Measurements from ENCODE around the gene IDI2. TPM values are rescaled to one million over a fixed set of nuclear protein-coding genes. Genes with fewer than 3 reads are reported as not detected.

The IDI2 gene
- total and polyA plus RNA-seq, 2 experiments from 2014 or later, result 0.29 to 0.33 TPM

GRCh38 chr10:1063232-1063865, 37.7 kb upstream of the IDI2 start:
- Histone ChIP-seq H2AFZ (no peak overlapping the region), H3K79me2 (peaks cover 47% of the 10 kb centered on the region), H3K9me3 (ENCODE audit: low read depth) (no peaks in the 10 kb centered on the region), H3K27ac (no peak overlapping the region), H3K36me3 (replicated peaks; ENCODE audit: insufficient read depth, low read depth) (no peaks in the 10 kb centered on the region), H3K4me2 (no peak overlapping the region), H3K4me1 (ENCODE audit: insufficient read depth) (no peaks in the 10 kb centered on the region), H3K27me3 (no peaks in the 10 kb centered on the region), H3K9me2 (replicated peaks; ENCODE audit: insufficient read depth) (no peaks in the 10 kb centered on the region), H3K4me3 (no peak overlapping the region), H4K20me1 (ENCODE audit: insufficient read depth, poor library complexity, severe bottlenecking) (no peaks in the 10 kb centered on the region)
- DNase-seq (ENCODE audit: low spot score), result no peak
- TF ChIP-seq EZH2 (IDR thresholded peaks at IDR 0.05; ENCODE audit: borderline replicate concordance) (no peak), EZH2phosphoT487 (IDR thresholded peaks at IDR 0.05; ENCODE audit: low read depth, severe bottlenecking, unreplicated experiment) (no peak)
- TF ChIP-seq, protein P1, sequence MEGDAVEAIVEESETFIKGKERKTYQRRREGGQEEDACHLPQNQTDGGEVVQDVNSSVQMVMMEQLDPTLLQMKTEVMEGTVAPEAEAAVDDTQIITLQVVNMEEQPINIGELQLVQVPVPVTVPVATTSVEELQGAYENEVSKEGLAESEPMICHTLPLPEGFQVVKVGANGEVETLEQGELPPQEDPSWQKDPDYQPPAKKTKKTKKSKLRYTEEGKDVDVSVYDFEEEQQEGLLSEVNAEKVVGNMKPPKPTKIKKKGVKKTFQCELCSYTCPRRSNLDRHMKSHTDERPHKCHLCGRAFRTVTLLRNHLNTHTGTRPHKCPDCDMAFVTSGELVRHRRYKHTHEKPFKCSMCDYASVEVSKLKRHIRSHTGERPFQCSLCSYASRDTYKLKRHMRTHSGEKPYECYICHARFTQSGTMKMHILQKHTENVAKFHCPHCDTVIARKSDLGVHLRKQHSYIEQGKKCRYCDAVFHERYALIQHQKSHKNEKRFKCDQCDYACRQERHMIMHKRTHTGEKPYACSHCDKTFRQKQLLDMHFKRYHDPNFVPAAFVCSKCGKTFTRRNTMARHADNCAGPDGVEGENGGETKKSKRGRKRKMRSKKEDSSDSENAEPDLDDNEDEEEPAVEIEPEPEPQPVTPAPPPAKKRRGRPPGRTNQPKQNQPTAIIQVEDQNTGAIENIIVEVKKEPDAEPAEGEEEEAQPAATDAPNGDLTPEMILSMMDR (IDR thresholded peaks at IDR 0.05; ENCODE audit: poor library complexity), result no peak
- 97% methylated on average over 7 of the region's 7 CpGs for WGBS (ENCODE audit: low lambda C conversion rate, missing lambda C conversion rate)

DNA sequence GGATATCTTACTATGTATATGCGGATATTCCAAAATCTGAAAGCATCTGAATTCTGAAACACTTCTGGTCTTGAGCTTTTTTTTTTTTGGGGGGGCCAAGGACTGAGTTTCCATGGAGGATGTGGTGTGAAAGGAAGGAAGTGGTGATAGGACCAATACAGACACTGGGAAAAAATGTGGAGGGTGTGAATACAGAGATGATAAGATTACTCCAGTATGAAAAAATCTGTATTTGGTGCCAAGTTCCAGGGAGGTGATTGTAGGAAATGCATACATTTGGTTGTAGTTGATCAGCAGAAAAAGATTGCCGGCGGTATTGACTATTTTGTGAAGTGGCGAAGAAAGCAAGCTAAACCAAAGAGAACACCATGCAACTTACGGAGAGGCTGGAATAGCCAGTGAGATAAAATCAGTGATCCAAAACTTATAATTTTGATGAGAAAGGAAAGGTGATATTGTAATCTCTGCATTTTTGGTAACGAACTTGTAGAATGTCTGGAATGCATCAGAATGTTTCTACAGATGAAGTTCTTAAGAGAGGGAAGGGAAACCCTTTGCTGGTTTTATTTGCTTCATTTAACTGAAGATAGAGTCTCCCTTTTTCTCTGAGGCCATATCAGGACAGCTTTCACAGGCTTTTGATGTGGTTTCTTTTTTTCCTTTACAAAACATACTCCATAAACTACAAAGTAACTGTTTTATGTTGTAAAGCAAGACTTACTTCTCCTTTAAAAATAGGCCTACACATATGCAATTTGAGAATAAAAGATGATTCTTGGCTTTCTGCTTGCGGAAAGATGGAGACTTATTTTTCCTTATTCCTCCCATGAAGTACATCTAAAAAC, 36.5 kb upstream of the IDI2 start:
- Histone ChIP-seq H3K79me2 (peaks cover 59% of the 10 kb centered on the region), H3K27me3 (no peaks in the 10 kb centered on the region), H4K20me1 (ENCODE audit: insufficient read depth, poor library complexity, severe bottlenecking) (no peaks in the 10 kb centered on the region), H3K4me2 (no peak overlapping the region), H2AFZ (no peak overlapping the region), H3K27ac (no peak overlapping the region), H3K4me1 (ENCODE audit: insufficient read depth) (peaks cover 9% of the 10 kb centered on the region), H3K36me3 (replicated peaks; ENCODE audit: insufficient read depth, low read depth) (no peaks in the 10 kb centered on the region), H3K9me2 (replicated peaks; ENCODE audit: insufficient read depth) (no peaks in the 10 kb centered on the region), H3K9me3 (ENCODE audit: low read depth) (no peaks in the 10 kb centered on the region), H3K4me3 (no peak overlapping the region)
- TF ChIP-seq, protein P1 (IDR thresholded peaks at IDR 0.05; ENCODE audit: poor library complexity), result no peak
- TF ChIP-seq EZH2 (IDR thresholded peaks at IDR 0.05; ENCODE audit: borderline replicate concordance) (no peak), EZH2phosphoT487 (IDR thresholded peaks at IDR 0.05; ENCODE audit: low read depth, severe bottlenecking, unreplicated experiment) (no peak)
- DNase-seq (ENCODE audit: low spot score), result no peak
- WGBS (ENCODE audit: low lambda C conversion rate, missing lambda C conversion rate), result 84% methylated on average over 7 of the region's 7 CpGs

DNA sequence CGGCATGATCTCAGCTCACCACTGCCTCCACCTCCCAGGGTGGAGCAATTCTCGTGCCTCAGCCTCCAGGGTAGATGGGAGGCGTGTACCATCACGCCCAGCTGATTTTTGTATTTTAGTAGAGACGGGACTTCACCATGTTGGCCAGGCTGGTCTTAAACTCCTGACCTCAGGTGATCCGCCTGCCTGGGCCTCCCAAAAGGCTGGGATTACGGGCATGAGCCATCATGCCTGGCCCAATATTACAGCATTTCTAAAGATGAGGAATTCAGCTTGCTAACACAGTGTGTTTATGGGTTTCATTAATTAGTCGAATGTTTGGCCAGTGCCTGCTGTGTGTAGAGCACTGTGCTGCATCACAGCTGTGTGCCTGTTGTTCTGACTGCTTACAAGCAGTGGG, 34.2 kb upstream of the IDI2 start:
- Histone ChIP-seq H3K4me2 (no peak overlapping the region), H3K9me3 (ENCODE audit: low read depth) (no peaks in the 10 kb centered on the region), H3K4me1 (ENCODE audit: insufficient read depth) (peaks cover 16% of the 10 kb centered on the region), H4K20me1 (ENCODE audit: insufficient read depth, poor library complexity, severe bottlenecking) (peaks cover 6% of the 10 kb centered on the region), H3K9me2 (replicated peaks; ENCODE audit: insufficient read depth) (no peaks in the 10 kb centered on the region), H3K36me3 (replicated peaks; ENCODE audit: insufficient read depth, low read depth) (no peaks in the 10 kb centered on the region), H3K27me3 (no peaks in the 10 kb centered on the region), H3K79me2 (peaks cover 75% of the 10 kb centered on the region), H2AFZ (no peak overlapping the region), H3K4me3 (no peak overlapping the region), H3K27ac (no peak overlapping the region)
- TF ChIP-seq EZH2phosphoT487 (IDR thresholded peaks at IDR 0.05; ENCODE audit: low read depth, severe bottlenecking, unreplicated experiment) (no peak), EZH2 (IDR thresholded peaks at IDR 0.05; ENCODE audit: borderline replicate concordance) (no peak)
- TF ChIP-seq, protein P1 (IDR thresholded peaks at IDR 0.05; ENCODE audit: poor library complexity), result no peak
- 93% methylated on average over 8 of the region's 8 CpGs for WGBS (ENCODE audit: low lambda C conversion rate, missing lambda C conversion rate)
- DNase-seq (ENCODE audit: low spot score), result no peak
